ENCODE data around the gene CNTNAP2.

Gene CNTNAP2

DNA sequence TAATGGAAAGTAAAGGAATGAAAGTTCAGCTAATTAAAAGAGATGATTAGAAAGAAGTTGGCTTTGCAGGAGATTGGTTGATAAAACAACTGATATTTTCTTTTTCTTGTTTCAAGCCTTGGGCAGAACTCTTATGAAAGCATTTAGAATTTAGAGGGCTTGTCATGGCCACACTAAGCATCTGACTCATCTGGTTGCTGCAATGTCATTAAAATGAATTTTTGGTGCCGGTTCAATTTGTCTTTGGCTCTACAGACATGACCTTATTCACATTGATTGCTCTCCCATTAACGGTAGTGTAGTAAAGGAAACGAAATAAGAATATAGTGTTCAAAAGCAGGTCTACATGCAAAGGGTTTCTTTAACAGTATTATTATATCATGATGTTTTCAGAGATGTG lies 1461.6 kb downstream of the CNTNAP2 start:
- TF ChIP-seq GATA3 (IDR thresholded peaks at IDR 0.05; ENCODE audit: low read depth, low read length) (no peak), GATA2 (IDR thresholded peaks at IDR 0.05; ENCODE audit: low read depth, low read length) (no peak)

DNA sequence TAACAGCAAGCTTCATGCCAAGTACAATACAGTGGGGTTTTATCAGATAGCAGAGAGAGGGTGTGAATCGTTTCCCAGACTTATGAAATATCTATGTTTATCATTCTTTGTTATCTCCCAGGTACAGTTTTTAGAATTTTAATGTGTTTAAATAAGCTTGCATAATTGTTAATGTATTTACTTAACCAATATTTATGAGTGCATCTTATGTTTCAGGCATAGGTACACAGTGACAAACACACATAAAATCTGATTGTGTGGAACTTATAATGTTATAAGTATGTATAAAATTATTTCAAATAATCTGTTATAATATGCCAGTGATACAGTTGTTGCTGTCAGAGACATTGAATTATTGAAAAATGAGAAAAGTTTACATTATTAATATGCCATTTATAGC lies 1462.5 kb downstream of the CNTNAP2 start:
- no peak for TF ChIP-seq GATA2 (IDR thresholded peaks at IDR 0.05; ENCODE audit: low read depth, low read length)
- TF ChIP-seq GATA3 (IDR thresholded peaks at IDR 0.05; ENCODE audit: low read depth, low read length), result no peak

DNA sequence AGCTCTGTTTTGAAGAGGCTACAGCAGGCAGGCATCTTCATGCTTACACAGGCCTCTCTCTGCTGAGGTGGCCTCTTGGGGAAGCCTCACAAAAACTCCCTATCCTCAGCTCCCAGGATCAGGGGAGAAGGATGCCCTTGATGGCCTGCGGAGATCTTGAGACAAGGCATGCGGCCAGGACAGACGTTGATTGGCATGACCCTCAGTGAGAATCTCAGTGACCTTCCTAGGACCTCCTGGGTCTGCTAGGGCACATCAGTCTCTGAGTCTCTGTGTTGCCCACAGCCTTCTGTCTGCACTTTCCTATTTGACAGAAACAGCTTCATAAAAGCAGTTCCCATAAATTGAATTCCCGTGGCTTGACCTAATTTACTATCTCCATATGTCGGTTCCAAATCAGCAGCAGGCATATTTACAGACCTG lies 1468.2 kb downstream of the CNTNAP2 start:
- TF ChIP-seq GATA3 (IDR thresholded peaks at IDR 0.05; ENCODE audit: low read depth, low read length) (no peak), GATA2 (IDR thresholded peaks at IDR 0.05; ENCODE audit: low read depth, low read length) (peak; percentile 58)

DNA sequence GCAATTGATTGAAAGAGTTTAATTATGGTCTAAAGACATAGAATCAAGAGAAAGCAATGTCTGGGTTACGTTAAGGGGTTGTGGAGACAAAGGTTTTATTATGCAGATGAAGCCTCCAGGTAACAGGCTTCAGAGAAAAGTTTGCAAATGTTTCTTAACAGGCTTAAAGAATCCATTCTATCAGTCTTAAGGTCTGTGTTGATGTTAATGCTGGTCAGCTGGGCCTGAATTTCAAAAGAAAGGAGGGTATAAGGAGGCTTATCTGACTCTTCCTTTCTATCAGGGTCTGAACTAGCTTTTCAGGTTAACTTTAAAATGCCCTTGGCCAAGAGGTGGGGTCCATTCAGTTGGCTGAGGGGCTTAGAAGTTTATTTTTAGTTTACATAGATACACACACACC lies 1469.5 kb downstream of the CNTNAP2 start:
- TF ChIP-seq GATA2 (IDR thresholded peaks at IDR 0.05; ENCODE audit: low read depth, low read length) (no peak), GATA3 (IDR thresholded peaks at IDR 0.05; ENCODE audit: low read depth, low read length) (no peak)

DNA sequence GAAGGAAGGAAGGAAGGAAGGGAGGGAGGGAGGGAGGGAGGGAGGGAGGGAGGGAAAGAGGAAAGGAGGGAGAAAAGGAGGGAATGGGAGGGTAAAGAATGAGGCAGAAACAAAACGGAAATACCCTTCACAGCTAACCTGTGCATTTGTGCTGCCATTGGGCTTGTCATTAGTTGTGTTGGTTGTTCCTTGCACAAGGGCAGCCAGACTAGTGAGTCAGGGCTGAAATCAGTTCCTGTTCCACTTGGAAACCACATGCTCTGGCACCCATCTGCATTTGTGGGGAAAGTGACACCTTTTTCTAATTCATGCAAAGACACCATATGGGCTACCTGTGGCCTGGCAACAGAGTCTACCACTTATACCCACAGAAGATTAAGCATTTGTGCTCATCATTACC lies 1469.9 kb downstream of the CNTNAP2 start:
- TF ChIP-seq GATA2 (IDR thresholded peaks at IDR 0.05; ENCODE audit: low read depth, low read length), result no peak
- TF ChIP-seq GATA3 (IDR thresholded peaks at IDR 0.05; ENCODE audit: low read depth, low read length), result no peak

DNA sequence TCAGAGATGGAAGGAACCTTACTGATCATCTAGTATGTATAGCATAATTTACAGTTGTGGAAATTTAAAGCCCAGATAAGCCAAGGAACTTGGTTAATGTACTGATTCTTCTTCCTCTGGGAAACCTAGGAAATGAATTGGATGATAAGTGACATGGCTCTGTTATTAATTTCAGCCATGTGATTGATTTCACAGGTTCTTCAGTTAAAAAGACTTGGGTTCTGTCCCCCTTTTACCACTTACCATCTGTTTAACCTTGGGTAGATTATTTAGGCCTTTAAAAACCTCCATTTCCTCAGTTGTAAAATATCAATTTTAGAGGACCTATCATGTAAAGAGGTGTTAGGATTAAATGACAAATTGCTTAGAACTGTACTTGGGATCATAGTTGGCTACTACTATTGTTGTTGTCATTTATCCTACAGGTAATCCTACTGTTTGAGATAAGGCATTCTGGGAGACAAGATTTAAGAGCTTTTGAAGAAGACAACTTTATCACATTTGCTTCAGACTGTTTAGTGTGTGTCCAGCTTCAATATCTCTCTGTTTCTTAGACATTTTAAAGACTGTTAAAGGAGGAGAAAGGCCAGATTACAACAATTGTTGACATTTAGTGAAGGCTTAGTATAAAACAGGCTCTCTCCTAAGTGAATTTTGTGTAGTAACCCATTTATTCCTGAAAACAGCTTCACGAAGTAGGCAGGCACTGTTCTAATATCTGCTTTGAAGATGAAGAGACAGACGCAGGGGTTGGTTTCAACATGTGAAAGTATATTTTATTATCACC lies 1476.9 kb downstream of the CNTNAP2 start:
- no peak for TF ChIP-seq GATA3 (IDR thresholded peaks at IDR 0.05; ENCODE audit: low read depth, low read length)

DNA sequence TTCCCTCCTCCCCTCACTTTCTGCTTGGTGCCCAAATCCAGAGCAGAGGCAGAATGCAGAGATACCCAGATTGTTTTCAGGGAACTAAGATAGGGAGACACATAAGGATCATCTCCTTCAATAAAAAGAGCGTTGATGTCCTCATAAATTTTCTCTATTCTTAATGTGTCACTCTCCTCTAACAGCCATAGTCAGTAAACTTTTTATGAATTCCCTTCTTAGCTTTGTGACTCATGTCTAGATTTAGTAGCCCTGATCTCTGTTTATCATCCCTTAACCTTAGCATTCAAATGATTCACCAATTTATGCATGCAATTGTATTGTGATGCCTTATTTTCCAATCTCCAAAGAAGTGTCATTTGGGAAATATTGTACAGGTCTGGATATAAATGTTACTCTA lies 1478.4 kb downstream of the CNTNAP2 start:
- no peak for TF ChIP-seq GATA2 (IDR thresholded peaks at IDR 0.05; ENCODE audit: low read depth, low read length)
- TF ChIP-seq GATA3 (IDR thresholded peaks at IDR 0.05; ENCODE audit: low read depth, low read length), result no peak

DNA sequence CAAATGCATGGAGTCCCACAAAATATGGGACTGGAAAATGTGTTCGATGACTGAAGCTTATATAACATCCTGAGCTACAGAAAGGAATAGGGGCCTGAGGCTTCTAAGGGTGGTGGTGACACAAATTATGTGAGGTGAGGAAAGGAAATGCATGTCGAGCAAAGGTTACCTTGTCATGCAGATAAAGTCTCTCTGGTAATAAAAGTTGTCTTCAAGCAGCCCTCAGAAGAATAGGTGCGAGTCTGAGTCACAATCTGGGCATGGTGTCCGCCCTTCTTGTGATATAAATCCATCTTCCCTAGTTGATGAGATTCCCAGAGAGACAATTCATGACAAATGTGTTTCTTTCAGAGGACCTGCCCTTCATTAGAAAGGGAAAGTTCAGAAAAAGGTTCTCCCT lies 1488.7 kb downstream of the CNTNAP2 start:
- no peak for TF ChIP-seq GATA2 (IDR thresholded peaks at IDR 0.05; ENCODE audit: low read depth, low read length)
- TF ChIP-seq GATA3 (IDR thresholded peaks at IDR 0.05; ENCODE audit: low read depth, low read length), result no peak

DNA sequence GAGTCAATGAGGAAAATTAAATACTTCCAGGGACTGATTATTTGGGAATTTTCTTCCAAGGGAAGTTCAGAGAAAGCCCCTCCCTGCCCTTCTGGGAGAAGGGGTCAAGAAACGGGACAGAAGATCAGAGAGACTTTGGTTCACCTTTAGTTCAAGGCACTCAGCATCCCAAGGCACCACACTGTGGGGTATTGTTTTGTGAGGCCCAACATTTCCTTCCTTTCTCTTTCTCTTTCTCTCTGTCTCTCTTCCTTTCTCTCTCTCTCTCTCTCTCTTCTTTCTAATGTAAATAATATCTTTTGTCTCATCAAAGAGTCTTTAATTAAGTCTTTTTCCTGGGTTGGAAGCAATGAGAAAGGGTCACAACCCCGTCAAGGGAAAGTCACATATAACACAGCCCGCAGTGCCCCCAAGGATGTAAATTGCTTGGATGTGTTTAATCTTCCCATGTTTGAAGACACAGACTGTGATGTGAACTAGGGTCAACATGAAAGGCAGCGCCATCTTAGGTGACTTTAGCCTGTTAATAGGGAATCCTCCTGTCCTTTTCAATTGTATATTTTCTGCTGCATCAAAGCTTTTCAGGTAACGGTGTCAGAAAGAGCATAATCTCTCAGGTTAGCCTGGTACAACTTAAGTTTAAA lies 1490.7 kb downstream of the CNTNAP2 start:
- TF ChIP-seq GATA3 (IDR thresholded peaks at IDR 0.05; ENCODE audit: low read depth, low read length), result no peak
- TF ChIP-seq GATA2 (IDR thresholded peaks at IDR 0.05; ENCODE audit: low read depth, low read length), result no peak

DNA sequence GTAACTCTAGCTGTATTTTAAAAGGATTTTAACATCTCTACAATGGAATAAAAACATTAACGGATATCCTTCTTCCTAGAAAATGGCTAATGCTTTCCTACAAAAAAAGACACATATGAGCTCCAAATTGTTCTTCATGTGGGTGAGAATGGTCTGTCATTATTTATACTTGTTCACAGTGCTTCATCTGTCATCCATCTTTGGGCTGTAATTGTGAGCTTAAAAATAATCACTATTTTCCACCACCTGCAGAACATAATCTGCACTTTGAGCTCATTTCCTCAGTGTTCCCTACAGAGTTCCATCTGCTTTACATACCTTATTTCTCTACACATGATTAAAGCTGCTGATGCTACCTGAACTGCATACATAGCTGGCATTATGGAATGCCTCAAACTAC lies 1494.8 kb downstream of the CNTNAP2 start:
- TF ChIP-seq GATA2 (IDR thresholded peaks at IDR 0.05; ENCODE audit: low read depth, low read length), result no peak
- TF ChIP-seq GATA3 (IDR thresholded peaks at IDR 0.05; ENCODE audit: low read depth, low read length), result no peak

DNA sequence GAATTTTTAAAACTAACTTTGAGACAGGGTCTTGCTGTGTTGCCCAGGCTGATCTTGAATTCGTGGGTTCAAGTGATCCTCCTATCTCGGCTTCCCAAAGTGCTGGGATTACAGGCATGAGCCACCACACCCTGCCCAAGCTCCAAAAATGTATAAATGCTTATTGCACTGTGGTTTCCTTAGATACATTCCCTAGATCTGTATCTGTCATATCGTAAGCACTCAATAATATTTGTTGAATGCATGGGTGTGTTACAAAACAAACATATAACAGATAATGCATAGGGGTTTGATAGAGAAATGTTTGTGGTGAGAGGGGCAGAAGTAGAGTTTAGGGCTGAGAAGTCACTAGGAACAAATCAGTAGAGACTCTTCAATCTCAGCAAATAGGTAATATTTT lies 1518.7 kb downstream of the CNTNAP2 start:
- TF ChIP-seq GATA2 (IDR thresholded peaks at IDR 0.05; ENCODE audit: low read depth, low read length), result no peak

DNA sequence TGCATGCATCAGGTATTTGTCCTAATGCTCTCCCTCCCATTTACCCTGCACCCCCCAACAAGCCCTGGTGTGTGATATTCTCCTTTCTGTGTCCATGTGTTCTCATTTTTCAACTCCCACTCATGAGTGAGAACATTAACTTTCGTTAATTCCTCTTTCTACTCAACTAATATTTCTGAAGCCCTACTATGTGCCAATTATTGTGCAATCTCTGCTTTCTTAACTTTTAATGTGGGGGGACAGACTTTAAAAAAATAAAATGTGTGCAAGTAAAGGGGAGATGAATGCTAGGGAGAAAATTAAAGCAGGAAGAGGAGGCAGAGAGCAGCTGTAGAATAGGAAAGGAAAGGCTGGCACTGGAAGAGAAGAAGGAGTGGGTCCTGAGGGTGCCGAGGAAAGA lies 1520.0 kb downstream of the CNTNAP2 start:
- no peak for TF ChIP-seq GATA2 (IDR thresholded peaks at IDR 0.05; ENCODE audit: low read depth, low read length)
- no peak for TF ChIP-seq GATA3 (IDR thresholded peaks at IDR 0.05; ENCODE audit: low read depth, low read length)

DNA sequence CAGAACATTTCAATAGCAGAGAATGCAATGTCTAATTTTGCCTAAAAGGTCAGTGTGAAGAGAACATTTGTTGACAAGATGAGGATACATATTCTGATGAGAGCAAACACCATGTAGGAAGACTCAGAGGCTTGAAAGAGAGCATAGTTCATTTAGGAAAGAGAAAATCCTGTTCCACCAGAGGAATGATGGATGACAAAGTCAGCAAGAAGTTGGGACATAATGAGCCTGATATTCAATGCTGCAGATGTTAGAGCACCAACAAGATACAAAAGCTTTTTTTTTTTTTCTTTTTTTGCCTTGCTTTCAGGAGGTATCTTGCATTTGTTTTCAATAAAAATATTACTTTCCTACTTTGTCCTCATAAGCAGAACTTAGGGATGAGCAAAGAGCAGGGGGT lies 1522.0 kb downstream of the CNTNAP2 start:
- TF ChIP-seq GATA3 (IDR thresholded peaks at IDR 0.05; ENCODE audit: low read depth, low read length), result no peak
- TF ChIP-seq GATA2 (IDR thresholded peaks at IDR 0.05; ENCODE audit: low read depth, low read length), result no peak

DNA sequence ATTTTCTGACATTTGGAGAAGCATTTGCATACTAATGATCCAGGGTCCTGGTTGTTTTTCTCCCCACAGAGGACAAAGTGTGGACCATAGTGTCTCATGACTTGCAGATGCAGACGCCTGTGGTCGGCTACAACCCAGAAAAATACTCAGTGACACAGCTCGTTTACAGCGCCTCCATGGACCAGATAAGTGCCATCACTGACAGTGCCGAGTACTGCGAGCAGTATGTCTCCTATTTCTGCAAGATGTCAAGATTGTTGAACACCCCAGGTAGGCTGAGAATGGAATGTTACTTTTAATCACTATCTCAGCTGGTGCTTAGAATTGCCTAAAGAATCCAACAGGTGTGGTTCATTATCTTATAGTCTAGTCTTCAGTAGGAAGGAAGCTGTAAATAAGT lies 1522.4 kb downstream of the CNTNAP2 start:
- TF ChIP-seq GATA2 (IDR thresholded peaks at IDR 0.05; ENCODE audit: low read depth, low read length) (no peak), GATA3 (IDR thresholded peaks at IDR 0.05; ENCODE audit: low read depth, low read length) (no peak)

DNA sequence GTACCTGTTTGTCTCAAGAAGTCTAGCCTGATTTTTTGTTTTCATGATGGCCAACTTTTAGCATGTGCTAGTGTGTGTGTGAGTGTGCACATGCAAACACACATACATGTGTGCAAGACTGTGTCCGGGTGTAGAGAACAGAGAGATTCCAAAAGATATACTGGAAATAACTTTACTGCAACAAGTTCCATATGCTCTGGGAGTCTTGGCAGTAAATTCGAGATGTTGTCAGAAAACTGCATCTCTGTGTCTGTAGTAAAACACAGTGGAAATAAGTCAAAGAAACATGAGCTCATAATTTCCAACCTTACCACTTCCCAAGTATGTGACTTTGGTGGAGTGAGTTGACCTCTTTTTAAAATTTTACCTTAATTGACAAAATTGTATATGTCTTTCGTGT lies 1523.2 kb downstream of the CNTNAP2 start:
- TF ChIP-seq GATA2 (IDR thresholded peaks at IDR 0.05; ENCODE audit: low read depth, low read length), result no peak
- no peak for TF ChIP-seq GATA3 (IDR thresholded peaks at IDR 0.05; ENCODE audit: low read depth, low read length)
